ENCODE data around the gene CDNF. TPM values are rescaled to one million over a fixed set of nuclear protein-coding genes. Genes with fewer than 3 reads are reported as not detected.

The CDNF gene
- total RNA-seq, 4 donors from 2014 or later: 1.1 to 1.3 TPM; not detected in 2

GRCh38 chr10:14776546-14776945, 61.3 kb downstream of the CDNF start:
- no peak for TF ChIP-seq POLR2A (IDR thresholded peaks at IDR 0.05)
- no peak for TF ChIP-seq CTCF (IDR thresholded peaks at IDR 0.05)
- no peak overlapping the region for H3K4me3 ChIP-seq
- H3K9me3 ChIP-seq: no peaks in the 10 kb centered on the region
- no peak overlapping the region for H3K27ac ChIP-seq
- H3K27me3 ChIP-seq: no peaks in the 10 kb centered on the region
- no peak for DNase-seq
- no peaks in the 10 kb centered on the region for H3K36me3 ChIP-seq
- 76 to 94% methylated on average over 6 to 9 of the region's 9 CpGs for WGBS, 2 donors
- intact Hi-C loops (cut with DNase I): no loop called here
- peaks cover 0 to 12% (median 0%) of the 10 kb centered on the region in 3 donors for H3K4me1 ChIP-seq

GRCh38 chr10:14775656-14776055, 62.2 kb downstream of the CDNF start:
- TF ChIP-seq CTCF (IDR thresholded peaks at IDR 0.05): no peak
- no peak for TF ChIP-seq POLR2A (IDR thresholded peaks at IDR 0.05)
- DNase-seq: no peak
- Histone ChIP-seq H3K4me1 (peaks cover 0 to 12% (median 0%) of the 10 kb centered on the region in 3 donors), H3K9me3 (no peaks in the 10 kb centered on the region), H3K27ac (peak overlapping the region in 1 of 4 donors; percentile 62), H3K27me3 (no peaks in the 10 kb centered on the region), H3K36me3 (no peaks in the 10 kb centered on the region), H3K4me3 (peak overlapping the region in 2 of 4 donors; percentile 22 to 27)
- WGBS, 2 donors: 63 to 82% methylated on average over 3 of the region's 3 CpGs
- intact Hi-C loops (cut with DNase I): no loop called here

GRCh38 chr10:14774797-14775196, 63.0 kb downstream of the CDNF start, which contains the start of gene FAM107B:
Gene FAM107B (minus strand): TSS chr10:14774897. CDS start chr10:14774663, 234 bp downstream.
- Histone ChIP-seq H3K4me1 (peaks cover 0 to 12% (median 0%) of the 10 kb centered on the region in 3 donors), H3K27me3 (no peaks in the 10 kb centered on the region), H3K36me3 (no peaks in the 10 kb centered on the region), H3K4me3 (peak within 1 kb of the TSS in 3 of 4 donors; percentile 22 to 53 (median 27)), H3K9me3 (no peaks in the 10 kb centered on the region), H3K27ac (peak within 1 kb of the TSS in 3 of 4 donors; percentile 35 to 80 (median 62))
- TF ChIP-seq CTCF (IDR thresholded peaks at IDR 0.05): no peak
- TF ChIP-seq POLR2A (IDR thresholded peaks at IDR 0.05): no peak
- WGBS, 2 donors: 83 to 87% methylated on average over 8 of the region's 8 CpGs
- intact Hi-C loops (cut with DNase I): no loop called here
- DNase-seq: no peak

- WGBS, 2 donors: 61 to 97% methylated on average over 7 to 9 of the region's 22 CpGs
These were observed 63.6 kb downstream of the CDNF start for GRCh38 chr10:14774214-14774580.

More at GRCh38 chr10:14774214-14774580, 63.6 kb downstream of the CDNF start:
- no peaks in the 10 kb centered on the region for H3K9me3 ChIP-seq
- DNase-seq: no peak
- H3K27ac ChIP-seq: peak overlapping the region in 3 of 4 donors; percentile 35 to 80 (median 62)
- TF ChIP-seq CTCF (IDR thresholded peaks at IDR 0.05): no peak
- intact Hi-C loops (cut with DNase I): no loop called here
- peak overlapping the region in 3 of 4 donors; percentile 22 to 53 (median 27) for H3K4me3 ChIP-seq
- H3K36me3 ChIP-seq: no peaks in the 10 kb centered on the region
- no peaks in the 10 kb centered on the region for H3K27me3 ChIP-seq
- peaks cover 0 to 11% (median 0%) of the 10 kb centered on the region in 3 donors for H3K4me1 ChIP-seq

All from esophagus squamous epithelium (tissue), 5 donors.